HepG2 (cell line): ENCODE results near the gene PRELID2. TPM values are rescaled to one million over a fixed set of nuclear protein-coding genes. Genes with fewer than 3 reads are reported as not detected.

ENCODE experiments used
- CBX2 ChIP-seq, 2 experiments: fragments of 200-600 bp in 1 of 2; sonication (generic); formaldehyde crosslinking in 1 of 2; IDR thresholded peaks; 2 replicates each; pipeline versions ENCODE4 v1.7.0 to v1.8.1; 2018 to 2022; ENCODE audit warnings: low read depth in 2 of 2, low read length in 1 of 2, mild to moderate bottlenecking in 1 of 2, missing genetic modification reagents in 1 of 2
- DMTF1 ChIP-seq: sonication (generic); formaldehyde crosslinking; IDR thresholded peaks from 2 replicates; pipeline ENCODE4 v1.4.0; 2020; ENCODE audit warnings: mild to moderate bottlenecking, missing genetic modification reagents
- ERF ChIP-seq: IDR thresholded peaks from 2 replicates; pipeline ENCODE4 v1.6.1; 2018; ENCODE audit warnings: missing biosample characterization, missing genetic modification reagents
- FLYWCH1 ChIP-seq: sonication (generic); formaldehyde crosslinking; IDR thresholded peaks from 2 replicates; pipeline ENCODE4 v1.8.1; 2023; ENCODE audit warnings: mild to moderate bottlenecking, missing genetic modification reagents
- HINFP ChIP-seq: sonication (generic); formaldehyde crosslinking; IDR thresholded peaks from 2 replicates; pipeline ENCODE4 v1.4.0; 2020; ENCODE audit warnings: low read depth, mild to moderate bottlenecking, missing genetic modification reagents
- HNRNPK ChIP-seq: fragments of 200-400 bp; formaldehyde crosslinking; IDR thresholded peaks from 2 replicates; pipeline ENCODE4 v1.6.1; 2018; ENCODE audit warnings: low read length, low read depth, moderate library complexity, mild to moderate bottlenecking; ENCODE audit not compliant: poor library complexity, severe bottlenecking
- HOXA7 ChIP-seq: sonication (generic); formaldehyde crosslinking; IDR thresholded peaks from 2 replicates; pipeline ENCODE4 v1.8.1; 2022; ENCODE audit warnings: mild to moderate bottlenecking, missing genetic modification reagents, moderate library complexity
- MED1 ChIP-seq: sonication (generic); formaldehyde crosslinking; IDR thresholded peaks from 2 replicates; pipeline ENCODE4 v1.4.0; 2020; ENCODE audit warnings: missing genetic modification reagents
- TBX3 ChIP-seq: fragments of 450-650 bp; IDR thresholded peaks from 2 replicates; pipeline ENCODE4 v1.6.1; 2017; ENCODE audit warnings: antibody characterized with exemption, mild to moderate bottlenecking, inconsistent platforms, borderline replicate concordance
- ZNF160 ChIP-seq: sonication (generic); formaldehyde crosslinking; IDR thresholded peaks from 2 replicates; pipeline ENCODE4 v1.8.0; 2022; ENCODE audit warnings: mild to moderate bottlenecking, inconsistent platforms, missing genetic modification reagents
- ZNF468 ChIP-seq: sonication (generic); formaldehyde crosslinking; IDR thresholded peaks from 2 replicates; pipeline ENCODE4 v1.8.0; 2022; ENCODE audit warnings: mild to moderate bottlenecking, moderate library complexity, missing genetic modification reagents
- ZNF556 ChIP-seq: sonication (generic); formaldehyde crosslinking; IDR thresholded peaks from 2 replicates; pipeline ENCODE4 v1.4.0; 2020; ENCODE audit warnings: mild to moderate bottlenecking, missing genetic modification reagents, borderline replicate concordance
- ZNF614 ChIP-seq: IDR thresholded peaks from 2 replicates; pipeline ENCODE4 v1.6.1; 2018; ENCODE audit warnings: missing biosample characterization, missing genetic modification reagents, inconsistent platforms, borderline replicate concordance
- ZNF619 ChIP-seq: sonication (generic); formaldehyde crosslinking; IDR thresholded peaks from 2 replicates; pipeline ENCODE4 v1.4.0; 2020; ENCODE audit warnings: mild to moderate bottlenecking, missing genetic modification reagents
- polyA plus RNA-seq, 8 experiments: library from polyadenylated mRNA; depleted of rRNA in 3 of 8; stranded (reverse) in 7 of 8; unstranded in 1 of 8; fragments of >200 nt; fragmentation: Illumina TruSeq in 4 of 8; extraction: Trizol in 4 of 8; gene quantifications; 2 replicates each; pipeline versions ENCODE4 v1.2.1 to v1.2.3, GENCODE V29; 2011 to 2016; ENCODE audit warnings: low read depth in 4 of 8, missing spikeins in 1 of 8, mixed read lengths in 1 of 8; ENCODE audit not compliant: insufficient read depth in 1 of 8
- total RNA-seq, 5 experiments: library from RNA; depleted of rRNA; stranded (reverse); fragments of >200 nt; fragmentation: Illumina TruSeq; extraction: Trizol; gene quantifications; 2 replicates each; pipeline ENCODE4 v1.2.3, GENCODE V29; 2016; ENCODE audit warnings: low read depth in 1 of 5
- TF ChIP-seq, protein P1 (sequence below): sonication (generic); formaldehyde crosslinking; IDR thresholded peaks from 2 replicates; pipeline ENCODE4 v1.5.0; 2020; ENCODE audit warnings: mild to moderate bottlenecking, missing genetic modification reagents, borderline replicate concordance

Gene PRELID2
- total and polyA plus RNA-seq, 2 of the 13 experiments (the other 11 are each of a cell fraction or from before 2014, with no cell fraction given), result 10.0 to 22.9 TPM

GRCh38 chr5:145834917-145835847 lies at the start of gene PRELID2 (continued):
- TF ChIP-seq DMTF1 (CRISPR knock-in tag) (no peak), ZNF614 (CRISPR knock-in tag) (no peak), ZNF160 (CRISPR knock-in tag) (peak; percentile 63; the same call in 1 of the 2 replicates), TBX3 (no peak), FLYWCH1 (CRISPR knock-in tag) (no peak), ZNF468 (CRISPR knock-in tag) (no peak), HINFP (CRISPR knock-in tag) (no peak), ZNF556 (CRISPR knock-in tag) (peak; percentile 52; the same call in 1 of the 2 replicates), CBX2 (IDR thresholded peaks at IDR 0.05; ENCODE audit: low read depth, low read length) (no peak), CBX2 (CRISPR knock-in tag; IDR thresholded peaks at IDR 0.05; ENCODE audit: low read depth) (no peak), HOXA7 (CRISPR knock-in tag) (no peak), ERF (peak; percentile 30), MED1 (CRISPR knock-in tag) (peak; percentile 77), HNRNPK (no peak), ZNF619 (no peak)
- TF ChIP-seq, protein P1, sequence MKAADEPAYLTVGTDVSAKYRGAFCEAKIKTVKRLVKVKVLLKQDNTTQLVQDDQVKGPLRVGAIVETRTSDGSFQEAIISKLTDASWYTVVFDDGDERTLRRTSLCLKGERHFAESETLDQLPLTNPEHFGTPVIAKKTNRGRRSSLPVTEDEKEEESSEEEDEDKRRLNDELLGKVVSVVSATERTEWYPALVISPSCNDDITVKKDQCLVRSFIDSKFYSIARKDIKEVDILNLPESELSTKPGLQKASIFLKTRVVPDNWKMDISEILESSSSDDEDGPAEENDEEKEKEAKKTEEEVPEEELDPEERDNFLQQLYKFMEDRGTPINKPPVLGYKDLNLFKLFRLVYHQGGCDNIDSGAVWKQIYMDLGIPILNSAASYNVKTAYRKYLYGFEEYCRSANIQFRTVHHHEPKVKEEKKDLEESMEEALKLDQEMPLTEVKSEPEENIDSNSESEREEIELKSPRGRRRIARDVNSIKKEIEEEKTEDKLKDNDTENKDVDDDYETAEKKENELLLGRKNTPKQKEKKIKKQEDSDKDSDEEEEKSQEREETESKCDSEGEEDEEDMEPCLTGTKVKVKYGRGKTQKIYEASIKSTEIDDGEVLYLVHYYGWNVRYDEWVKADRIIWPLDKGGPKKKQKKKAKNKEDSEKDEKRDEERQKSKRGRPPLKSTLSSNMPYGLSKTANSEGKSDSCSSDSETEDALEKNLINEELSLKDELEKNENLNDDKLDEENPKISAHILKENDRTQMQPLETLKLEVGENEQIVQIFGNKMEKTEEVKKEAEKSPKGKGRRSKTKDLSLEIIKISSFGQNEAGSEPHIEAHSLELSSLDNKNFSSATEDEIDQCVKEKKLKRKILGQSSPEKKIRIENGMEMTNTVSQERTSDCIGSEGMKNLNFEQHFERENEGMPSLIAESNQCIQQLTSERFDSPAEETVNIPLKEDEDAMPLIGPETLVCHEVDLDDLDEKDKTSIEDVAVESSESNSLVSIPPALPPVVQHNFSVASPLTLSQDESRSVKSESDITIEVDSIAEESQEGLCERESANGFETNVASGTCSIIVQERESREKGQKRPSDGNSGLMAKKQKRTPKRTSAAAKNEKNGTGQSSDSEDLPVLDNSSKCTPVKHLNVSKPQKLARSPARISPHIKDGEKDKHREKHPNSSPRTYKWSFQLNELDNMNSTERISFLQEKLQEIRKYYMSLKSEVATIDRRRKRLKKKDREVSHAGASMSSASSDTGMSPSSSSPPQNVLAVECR, result peak; percentile 85
